GM19099 (cell line): ENCODE results near the gene RBBP8NL.

Experiments used
- POLR2A ChIP-seq: IDR thresholded peaks from 3 replicates; pipeline ENCODE4 v1.6.1; 2011; ENCODE audit warnings: low read depth; ENCODE audit not compliant: insufficient read length; ENCODE audit errors: extremely low read depth

RBBP8NL gene

DNA sequence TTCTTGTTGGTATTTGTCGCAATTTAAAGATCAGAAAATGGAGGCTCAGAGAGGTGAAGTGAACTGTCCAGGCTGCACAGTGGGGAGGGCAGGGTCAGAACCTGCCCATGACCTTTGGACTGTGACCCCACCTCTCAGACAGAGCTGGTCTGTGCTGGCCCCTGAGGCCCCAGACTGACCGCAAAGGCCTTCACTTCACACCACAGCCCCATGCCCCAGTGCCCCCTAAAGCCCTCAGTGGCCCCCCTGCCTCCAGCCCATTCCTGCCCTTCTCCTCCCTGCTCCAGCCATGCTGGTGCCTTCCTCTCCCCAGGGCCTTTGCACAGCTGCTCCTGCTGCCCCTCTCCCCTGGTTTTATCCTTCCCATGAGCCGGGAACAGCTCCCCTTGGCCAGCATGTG is 9.4 kb upstream of the RBBP8NL start:
- no peak for TF ChIP-seq POLR2A

DNA sequence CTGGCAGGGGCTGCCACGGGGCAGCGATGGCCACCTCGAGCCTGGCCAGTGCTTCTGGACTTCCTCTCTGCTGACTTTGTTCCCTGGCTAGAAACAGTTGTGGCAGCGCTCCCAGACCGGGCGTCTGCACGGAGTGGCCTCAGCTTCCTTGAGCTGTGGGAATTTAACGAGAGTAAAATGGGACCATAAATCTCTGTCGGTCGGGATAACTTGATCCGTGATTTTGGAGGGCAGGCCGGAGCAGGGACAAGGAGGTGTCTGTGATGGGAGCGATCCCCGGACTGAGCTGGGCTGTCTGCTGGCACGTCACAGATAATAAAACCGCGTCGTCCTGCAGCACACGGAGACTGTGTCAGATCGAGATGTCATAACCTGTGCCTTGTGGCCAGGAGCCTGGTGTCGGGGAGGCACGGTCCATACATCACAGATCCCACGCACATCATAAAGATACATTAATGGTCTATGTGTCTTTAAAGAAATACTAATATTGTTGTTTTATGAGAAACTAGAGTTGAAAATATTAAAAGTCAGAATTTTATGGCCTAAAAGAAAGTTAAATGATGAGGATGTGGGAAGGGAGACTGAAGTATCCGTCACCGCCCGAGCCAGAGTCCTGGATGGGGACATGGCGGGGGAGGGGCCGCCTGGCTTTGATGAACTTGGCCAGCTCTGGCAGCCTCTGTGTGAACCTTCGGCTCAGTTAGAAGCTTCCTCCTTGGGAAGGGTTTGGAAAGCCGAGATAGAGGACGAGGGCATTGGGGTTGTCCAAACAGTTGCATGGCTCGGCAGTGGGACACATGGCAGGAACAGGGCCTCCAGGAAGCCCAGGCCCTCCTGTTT is 6.5 kb upstream of the RBBP8NL start:
- no peak for TF ChIP-seq POLR2A

DNA sequence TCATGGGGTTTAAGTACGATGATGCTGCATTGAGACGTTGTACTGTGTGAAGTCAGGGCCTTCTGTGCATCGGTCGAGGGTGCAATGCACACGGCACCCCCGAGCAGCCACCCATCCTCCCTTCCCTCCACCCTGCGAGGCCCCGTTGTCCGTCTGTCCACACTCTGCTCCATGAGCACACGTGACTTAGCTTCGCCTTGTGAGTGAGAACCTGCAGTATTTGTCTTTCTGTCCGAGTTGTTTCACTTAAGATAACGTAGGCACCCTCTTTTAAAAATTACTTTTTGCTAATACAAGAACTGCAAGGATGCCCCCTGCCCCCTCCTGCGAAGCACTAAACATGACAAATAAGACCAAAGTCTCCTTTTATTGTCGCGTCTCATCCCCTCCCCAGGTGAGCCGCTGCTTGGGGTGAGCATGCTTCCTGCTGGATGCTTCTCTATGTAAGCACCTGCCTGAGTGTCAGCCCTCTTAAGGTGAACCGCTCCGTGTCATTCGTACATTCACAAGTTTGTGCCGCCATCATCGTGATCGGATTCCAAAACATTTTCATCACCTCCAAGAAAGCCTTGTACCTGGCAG is 3.6 kb upstream of the RBBP8NL start:
- no peak for TF ChIP-seq POLR2A

DNA sequence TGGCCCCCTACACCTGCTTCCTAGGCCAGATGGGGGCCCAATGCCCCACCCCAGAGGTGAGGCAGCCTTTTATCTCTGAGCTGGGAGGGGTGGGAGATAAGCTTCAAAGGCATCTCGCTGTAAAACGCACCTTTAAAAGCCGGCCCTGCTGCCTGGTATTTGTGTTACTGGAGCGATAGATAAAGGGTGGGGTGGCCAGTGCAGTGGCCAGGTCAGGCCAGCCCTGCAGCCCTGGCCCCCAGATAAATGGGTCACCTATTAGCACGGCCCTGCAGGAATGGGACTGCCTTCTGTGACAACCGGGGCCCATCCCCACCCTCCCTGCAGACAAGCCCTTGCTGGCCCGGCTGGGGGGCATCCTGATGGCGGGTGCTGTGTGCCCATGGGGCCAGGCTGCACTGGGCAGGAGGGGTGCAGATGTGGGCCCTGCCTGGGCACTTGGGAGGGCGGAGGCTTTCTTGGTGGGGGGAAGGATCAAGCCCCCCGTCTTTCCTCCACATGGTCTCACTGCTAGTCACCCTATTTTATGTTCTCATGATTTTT is 3.0 kb upstream of the RBBP8NL start:
- no peak for TF ChIP-seq POLR2A

DNA sequence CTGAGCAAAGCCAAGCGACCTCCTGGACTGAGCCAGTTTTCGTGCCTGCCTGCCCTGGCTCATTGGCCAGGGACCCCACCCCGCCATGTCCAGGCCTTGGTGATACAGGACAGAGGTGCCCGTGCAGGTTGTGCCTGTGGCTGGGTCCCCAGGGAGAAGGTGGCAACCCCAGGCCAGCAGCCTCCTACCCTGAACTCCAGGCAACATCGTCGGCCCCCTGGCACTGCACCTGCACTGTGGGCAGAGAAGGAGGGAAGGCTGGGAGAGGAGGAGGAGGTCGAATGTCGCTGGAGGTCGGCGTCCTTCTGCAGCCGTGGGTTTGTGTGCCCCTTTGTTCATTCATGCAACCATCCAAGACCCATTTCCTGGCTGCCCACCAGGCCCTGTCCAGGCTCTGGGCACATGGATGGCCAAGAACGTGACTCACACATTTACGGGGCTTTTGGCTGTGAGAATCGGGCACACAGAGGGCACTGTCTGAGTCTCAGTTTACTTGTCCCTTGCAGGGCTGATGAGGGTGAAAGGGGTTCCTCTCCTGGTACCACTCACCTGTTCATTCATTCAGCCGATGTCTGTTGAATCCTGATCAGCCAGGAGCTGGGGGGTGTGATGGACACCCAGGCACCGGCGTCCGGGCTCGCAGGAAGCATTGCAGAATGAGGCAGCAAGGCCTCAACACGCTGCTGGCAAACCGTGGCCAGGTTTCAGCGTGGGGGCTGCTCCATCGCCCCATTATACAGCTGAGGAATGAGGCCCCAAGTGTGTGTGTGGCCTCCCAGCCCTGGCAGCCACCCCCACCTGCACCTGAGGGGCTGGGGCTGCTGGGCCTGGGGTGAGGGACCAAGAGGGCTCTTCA is 2.3 kb upstream of the RBBP8NL start:
- no peak for TF ChIP-seq POLR2A

DNA sequence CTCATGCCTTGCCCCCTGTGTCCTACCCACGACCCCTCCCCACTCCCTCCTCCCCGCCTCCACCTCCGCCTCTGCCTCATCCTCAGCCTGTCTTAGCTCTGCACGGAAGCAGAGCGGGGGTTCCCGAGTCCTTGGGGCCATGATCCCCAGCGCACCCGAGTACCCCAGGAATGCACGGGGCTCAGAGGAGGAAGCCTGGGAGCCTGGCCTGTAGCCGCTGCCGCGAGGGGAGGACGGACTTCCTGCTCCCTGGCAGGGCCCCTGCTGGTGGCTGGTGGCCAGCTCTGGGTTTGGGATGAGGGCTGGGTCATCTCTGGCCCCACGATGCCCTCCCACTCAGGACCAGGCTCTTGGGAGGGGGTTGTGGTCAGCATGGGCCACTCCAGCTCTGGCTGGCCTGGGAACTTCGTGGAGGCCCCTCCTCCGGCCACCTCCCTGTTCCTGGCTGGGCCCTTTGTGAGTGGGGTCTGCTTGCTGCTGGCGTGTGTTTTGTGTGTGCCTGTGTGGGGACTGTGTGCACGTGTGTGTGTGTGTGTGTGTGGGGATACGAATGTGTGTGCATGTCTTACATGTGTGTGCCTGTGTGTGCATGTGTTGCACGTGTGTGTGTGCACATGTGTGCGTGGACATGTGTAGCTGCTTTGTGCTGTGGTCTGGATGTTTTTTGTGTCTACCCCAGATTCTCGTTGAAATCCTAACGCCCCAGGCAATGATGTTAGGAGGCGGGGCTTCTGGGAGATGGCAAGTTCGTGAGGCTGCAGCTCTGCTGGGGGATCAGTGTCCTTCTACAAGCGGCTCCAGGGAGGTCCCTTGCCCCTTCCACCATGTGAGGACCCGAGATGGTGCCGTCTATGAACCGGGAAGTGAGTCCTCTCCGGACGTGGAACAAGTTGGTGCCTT is 1.3 kb upstream of the RBBP8NL start:
- no peak for TF ChIP-seq POLR2A

DNA sequence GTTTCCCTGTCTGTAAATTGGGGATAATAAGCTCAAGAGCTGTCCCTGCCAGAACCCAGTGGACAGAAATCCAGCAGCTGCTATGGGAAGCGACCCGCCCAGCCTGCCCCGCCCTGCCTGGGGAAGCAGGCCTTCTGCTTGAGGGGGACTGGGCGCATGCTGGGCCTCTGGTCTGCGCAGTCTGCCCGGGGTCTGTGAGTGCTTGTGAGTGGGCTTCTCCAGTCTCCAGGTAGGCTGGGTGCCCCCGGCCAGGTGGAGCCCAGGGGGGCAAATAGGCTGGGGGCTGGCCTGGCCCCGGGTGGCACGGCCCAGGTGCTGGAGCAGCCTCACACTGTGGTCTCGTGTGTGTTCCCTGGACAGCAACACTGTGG is 648 bp upstream of the RBBP8NL start:
- TF ChIP-seq POLR2A = no peak

DNA sequence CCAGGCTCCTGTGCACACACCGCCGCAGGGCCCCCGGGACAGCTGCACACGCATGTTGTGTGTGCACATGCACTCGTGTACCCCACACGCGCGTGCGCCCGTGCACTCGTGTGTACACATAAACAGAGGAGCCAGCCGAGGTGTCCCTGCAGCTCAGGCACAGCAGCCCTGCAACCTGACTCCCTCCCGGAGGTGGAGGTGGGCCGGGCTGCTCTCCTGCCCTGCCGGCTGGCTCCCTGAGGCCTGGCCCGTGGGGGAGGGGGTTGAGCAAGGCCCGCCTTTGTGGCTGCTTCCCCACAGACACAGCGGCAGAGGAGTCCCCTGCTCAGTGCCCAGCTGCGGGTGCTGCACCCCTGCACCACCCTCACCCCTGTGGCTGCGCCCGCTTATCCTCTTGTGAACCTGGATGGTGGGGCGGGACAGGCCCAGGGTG is 624 bp downstream of the RBBP8NL start:
- TF ChIP-seq POLR2A = no peak

DNA sequence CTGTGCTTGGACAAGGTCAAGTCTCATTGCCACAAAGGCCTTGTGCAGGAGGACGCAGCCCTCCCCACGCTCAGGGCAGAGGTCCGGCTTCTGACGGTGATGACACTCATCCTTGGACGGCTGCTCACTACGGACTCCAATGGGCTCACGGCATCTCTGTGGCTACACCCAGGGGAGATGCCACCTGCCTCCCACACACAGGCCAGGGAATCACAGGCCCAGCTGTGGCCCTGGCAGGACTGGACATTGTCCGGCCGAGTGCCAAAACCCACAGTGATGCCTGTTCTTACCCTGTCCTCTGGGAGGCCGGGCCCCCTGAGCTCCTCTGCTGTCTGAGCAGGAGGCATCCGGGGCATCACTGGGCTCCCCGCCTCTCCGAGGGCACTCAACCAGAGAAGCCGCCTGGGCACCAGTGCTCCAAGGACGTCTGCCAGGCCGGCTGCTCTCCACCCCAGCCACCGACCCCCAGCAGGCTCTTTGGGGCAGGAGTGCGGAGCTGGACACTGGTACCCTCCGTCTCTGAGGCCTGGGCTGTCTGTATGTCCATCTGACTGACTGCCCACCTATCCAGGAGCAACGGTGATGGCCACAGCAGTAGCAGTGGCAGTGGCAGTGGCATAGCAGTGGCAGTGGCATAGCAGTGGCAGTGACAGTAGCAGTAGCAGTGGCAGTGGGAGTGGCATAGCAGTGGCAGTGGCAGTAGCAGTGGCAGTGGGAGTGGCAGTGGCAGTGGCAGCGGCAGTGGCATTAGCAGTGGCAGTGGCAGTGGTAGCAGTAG is 1.9 kb downstream of the RBBP8NL start:
- no peak for TF ChIP-seq POLR2A

DNA sequence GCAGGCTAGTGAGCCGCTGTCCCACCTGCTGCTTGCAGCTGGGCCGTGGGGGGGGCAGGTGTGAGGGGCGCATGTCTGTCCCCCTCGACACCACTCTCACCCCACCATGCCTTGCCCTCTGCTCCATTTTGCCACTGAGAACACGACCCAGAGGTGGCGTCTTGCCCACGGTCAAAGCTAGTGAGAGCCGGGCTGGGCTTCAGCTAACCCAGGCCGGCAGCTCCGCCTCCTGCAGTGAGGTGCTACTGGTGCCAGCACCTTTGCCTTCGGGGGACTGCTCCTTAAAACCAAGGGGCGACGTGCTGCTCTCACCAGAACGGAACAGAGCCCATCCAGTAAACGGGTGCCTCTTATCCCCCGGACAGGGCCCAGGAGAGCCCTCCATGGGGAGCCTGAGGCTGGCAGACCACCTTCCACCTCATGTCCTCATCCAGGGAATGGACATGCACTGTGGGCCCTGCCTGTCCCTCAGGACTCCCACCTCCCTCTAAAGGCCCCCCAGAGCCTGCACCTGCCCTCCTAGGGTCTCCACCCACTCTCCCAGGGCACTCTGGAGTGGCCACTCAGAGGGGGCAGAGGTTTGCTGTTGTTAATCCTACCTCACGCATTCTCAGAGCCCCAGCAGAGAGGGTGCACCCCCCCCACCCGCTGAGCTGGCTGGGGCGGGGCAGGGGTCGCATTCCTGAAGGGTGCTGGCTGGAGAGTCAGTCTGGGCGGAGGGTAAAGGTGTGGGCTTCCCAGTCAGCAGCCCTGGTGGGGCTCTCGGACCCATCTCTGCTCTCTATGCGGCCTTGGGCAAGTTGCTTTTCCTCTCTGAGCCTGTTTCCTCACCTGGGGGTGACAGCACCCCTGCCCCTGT is 2.9 kb downstream of the RBBP8NL start:
- TF ChIP-seq POLR2A = no peak

DNA sequence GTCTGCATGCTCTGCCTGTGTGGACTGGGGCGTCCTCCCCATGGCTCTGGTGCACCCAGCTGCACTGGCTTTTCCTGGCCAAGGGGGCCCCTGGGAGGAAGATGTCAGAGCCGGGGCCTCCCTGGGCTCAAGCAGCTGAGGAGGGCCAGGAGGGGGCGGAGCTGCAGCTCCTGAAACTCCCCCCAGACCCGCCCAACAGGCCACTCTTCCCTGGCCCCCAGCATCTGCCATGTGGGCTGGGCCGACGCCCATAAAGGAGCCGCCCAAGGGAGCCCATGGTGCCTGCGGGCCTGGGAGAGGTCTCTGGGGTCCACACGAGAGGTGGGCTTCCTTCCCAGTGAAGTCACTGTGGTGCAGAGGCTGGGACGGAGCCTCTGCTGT is 4.0 kb downstream of the RBBP8NL start:
- no peak for TF ChIP-seq POLR2A

DNA sequence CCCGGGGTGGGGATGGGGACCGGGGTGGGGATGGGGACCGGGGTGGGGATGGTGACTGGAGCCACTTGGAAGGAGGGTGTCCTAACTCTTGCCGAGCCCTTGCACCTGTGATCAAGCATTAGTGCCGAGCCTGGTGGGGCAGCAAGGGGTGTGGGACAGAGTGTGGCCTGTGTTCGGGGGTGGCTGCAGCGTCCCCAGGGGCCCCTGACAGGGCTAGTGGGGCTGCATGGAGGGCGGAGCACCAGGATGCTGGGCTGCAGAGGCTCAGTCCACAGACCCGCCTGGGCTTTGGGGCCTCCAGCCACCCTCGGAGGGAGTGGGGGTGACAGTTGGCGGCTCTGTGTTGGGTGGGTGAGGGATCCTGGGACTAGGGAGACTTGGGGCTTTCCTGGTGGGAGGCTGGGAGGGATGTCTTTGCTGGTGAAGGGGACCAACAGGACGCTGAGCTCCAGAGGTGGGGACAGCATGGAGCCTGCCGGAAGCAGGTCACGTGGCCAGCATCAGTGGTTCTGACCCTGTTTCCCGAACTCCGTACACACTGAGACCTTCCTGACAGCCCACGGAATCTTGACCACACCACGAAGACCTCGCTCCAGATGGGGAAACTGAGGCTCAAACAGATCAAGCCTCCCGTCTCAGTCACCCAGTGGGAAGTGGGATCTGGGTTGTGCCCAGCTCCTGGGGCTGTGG is 4.6 kb downstream of the RBBP8NL start:
- no peak for TF ChIP-seq POLR2A
